ENCODE results near the gene DDX41.
"Not testable (repeated sequence)": the region's sequence is repeated elsewhere in the genome, so short reads cannot be mapped to it uniquely, and the experiment has no call there.

The DDX41 gene

DNA sequence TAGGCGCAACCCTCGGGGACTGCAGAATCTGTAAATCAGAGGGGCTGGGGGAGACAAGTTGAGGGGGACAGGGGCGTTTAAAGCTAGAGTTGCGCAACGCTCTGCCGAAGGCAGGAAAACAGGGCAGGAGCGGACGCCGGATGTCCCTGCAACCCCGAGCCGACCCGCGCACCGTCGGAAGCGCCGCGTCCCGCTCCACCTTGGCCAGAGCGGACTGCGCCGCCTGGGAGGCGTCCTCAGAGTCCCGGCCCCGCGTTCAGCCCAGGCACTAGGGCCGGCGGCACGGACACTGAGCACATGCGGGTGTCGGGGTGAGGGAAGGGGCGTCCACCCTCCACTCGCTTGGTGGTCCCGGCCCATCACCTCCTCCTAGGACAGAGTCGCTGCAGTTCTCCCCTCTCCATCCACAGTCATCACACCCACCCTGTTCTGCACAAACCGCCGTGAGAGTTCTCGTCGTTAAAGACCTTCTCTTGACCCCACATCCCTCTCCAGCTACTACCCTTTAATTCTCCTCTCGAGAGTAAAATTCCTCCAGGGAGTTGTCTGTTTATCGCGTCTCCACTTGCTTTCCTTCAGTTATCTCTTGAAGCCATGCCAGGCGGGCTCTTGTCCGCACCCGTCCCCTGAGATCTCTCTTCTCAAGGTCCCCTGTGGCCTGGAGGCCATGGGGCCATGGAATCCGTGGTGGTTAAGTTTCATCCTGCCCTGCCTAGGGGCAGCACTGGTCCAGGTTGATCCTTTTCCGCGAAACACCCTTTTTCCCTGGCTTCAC, 18.6 kb downstream of the DDX41 start:
- DNase-seq (ENCODE audit: low spot score), result no peak

GRCh38 chr5:177497292-177498012, 19.3 kb downstream of the DDX41 start, which contains the start of gene PDLIM7:
PDLIM7 (minus strand) TSS chr5:177497604; CDS start chr5:177496512, 1,092 bp downstream.
- DNase-seq (ENCODE audit: low spot score), result peak; percentile 94

GRCh38 chr5:177496727-177497291, 20.0 kb downstream of the DDX41 start:
- DNase-seq (ENCODE audit: low spot score), result no peak

GRCh38 chr5:177496070-177496726, 20.6 kb downstream of the DDX41 start:
- no peak for DNase-seq (ENCODE audit: low spot score)

DNA sequence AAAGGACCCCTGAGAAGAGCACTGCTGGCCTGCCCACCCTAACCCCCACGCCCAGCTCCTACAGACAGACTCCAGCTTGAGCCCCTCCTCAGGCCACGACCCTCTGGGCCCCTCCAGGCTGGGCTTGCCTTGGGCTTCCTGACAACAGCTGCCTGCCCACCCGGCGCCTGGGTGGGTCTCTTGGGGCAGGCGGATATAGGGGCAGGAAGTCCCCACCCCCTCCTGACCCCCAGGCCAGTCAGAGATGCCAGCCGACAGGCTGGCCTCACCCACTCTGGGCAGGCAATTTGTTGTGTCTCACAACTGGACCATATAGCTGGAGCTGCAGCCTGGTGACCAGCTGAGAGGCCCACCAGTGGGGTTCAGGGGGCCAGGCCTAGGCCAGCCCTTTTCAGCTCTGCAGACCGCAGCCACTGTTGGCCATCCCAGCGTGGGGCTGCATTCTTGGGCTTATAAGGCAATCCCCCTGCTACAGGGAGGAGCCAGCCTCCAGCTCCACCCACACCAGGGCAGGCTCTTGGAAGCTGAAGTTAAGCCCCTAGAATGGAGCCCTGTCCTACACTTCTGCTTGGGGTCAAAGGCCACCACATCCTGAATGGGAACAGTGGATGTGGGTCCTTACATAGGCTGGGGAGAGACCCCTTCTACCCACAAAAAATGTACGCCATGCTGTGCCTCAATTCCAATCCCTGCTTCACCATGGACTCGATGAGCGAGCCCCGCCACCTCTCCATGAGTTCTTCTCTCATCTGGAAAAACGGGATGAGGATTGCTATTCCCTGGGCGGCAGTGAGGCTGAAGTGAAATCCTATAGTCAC, 21.3 kb downstream of the DDX41 start:
- no peak for DNase-seq (ENCODE audit: low spot score)

DNA sequence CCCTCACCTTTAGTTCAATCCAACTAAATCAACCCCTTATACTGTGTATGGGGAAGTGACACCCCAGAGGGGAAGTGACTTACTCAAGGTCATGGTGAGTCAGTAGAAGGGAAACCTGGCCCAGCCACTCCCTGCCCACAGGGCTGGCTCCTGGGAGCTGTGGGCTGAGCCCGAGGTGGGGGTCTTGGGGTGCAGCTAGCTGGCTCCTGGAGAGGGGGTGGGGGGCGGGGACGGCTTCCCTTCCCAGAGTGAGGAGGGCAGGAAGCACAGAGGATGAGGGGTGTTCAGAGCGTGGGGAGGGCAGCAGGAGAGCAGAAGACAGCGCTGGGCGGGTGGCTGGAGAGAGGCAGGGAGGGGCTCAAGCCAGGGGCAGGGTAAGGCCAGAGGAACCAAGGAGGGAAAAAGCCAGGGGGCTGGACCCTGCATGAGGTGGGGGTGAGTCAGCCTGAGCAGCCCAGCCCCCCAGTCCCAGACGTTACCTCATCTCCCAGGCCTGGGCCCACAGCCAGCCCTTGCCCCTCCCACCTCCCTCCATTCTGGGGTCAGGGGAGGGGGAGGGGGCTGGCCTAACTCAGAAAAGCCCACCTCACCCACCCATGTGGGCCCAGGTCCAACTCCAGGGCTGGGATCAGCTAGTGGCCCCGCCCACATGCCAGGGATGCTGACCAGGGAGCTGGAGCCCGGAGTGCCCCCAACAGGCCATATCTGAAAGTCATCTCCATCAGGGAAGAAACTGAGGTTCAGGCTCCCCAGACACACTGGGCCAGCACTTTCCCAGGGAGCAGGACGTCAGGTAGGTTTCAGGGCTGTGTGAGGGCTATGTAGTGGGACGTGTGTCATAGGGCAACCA, 22.2 kb downstream of the DDX41 start:
- DNase-seq (ENCODE audit: low spot score), result peak; percentile 51

- no peak for DNase-seq (ENCODE audit: low spot score)
These were observed 22.9 kb downstream of the DDX41 start for GRCh38 chr5:177493795-177494345.

GRCh38 chr5:177492841-177493240, 23.9 kb downstream of the DDX41 start:
- no peak for DNase-seq (ENCODE audit: low spot score)

- no peak for DNase-seq (ENCODE audit: low spot score)
These were observed 24.6 kb downstream of the DDX41 start for GRCh38 chr5:177491983-177492746.

DNA sequence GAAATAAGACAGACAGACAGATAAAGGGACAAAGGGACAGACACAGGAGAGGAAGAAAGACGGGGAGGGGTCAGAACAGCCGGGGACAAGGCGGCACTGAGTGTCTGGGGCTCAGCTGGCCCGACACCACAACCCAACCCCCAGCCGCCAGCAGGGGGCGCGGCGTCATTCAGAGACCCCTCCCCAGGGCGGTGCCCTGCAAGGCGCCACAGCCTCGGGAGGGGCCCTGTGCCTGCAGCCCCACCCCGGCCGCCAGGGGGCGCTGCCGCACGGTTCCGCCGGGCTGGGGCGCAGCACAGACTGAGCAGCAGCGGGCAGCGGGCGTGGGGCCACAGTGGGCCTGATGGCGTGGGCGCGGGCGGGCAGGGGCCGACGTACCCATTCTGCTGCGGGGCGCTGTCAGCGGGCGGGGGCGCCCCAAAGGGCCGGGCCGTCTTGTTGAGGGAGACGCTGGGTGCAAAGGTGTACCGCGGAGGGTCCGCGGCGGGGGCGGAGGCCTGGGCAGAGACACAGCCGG, 25.3 kb downstream of the DDX41 start:
- no peak for DNase-seq (ENCODE audit: low spot score)

GRCh38 chr5:177490992-177491391, 25.8 kb downstream of the DDX41 start:
- DNase-seq (ENCODE audit: low spot score), result no peak

DNA sequence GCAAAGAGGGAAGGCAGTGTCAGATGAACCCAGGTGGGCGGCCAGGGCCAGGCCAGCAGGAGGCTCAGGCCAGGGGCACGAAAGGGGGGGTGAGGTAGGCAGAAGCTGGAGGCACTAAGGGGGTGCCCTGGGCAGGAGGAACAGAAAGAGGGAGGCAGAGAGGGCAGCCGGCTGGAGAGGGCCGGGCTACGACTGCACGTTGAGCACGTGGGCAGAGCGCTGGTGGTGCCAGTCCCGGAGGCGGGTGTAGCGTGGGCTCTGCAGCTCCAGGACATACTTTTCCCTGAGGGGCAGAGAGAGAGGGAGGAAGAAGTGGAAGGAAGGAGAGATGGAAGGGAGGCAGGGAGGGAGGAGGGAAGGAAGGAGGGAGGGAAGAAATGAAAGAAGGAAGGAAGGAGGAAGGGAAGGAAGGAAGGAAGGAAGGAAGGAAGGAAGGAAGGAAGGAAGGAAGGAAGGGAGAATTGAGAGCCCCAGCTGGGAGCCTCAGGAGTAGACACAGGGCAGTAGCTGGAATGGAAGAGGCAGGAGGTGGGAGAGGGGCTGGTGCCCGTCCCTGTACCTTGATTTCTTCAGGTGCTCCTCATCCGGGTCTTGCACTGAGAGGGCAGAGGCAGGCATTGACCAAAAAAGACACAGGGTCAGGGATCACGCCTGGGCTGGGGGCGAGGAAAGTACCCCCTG, 26.3 kb downstream of the DDX41 start:
- DNase-seq (ENCODE audit: low spot score), result no peak

GRCh38 chr5:177489119-177489716, 27.5 kb downstream of the DDX41 start:
- no peak for DNase-seq (ENCODE audit: low spot score)

- DNase-seq (ENCODE audit: low spot score), result no peak
These were observed 28.8 kb downstream of the DDX41 start for GRCh38 chr5:177487975-177488374.

GRCh38 chr5:177487144-177487543, 29.6 kb downstream of the DDX41 start:
- DNase-seq (ENCODE audit: low spot score), result no peak

GRCh38 chr5:177486256-177486655, 30.5 kb downstream of the DDX41 start:
- DNase-seq (ENCODE audit: low spot score), result no peak

DNA sequence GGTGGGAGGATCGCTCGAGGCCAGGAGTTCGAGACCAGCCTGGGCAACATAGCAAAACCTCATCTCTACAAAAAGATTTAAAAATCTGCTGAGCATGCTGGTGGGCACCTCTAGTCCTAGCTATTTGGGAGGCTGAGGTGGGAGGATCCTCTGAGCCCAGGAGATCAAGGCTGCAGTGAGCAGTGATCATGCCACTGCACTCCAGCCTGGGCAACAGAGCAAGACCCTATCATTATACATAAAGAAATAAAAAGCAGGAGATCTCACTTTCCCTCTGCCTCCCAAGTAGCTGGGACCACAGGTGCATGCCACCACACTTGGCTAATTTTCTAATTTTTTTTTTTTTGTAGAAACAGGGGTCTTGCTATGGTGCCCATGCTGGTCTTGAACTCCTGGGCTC, 31.0 kb downstream of the DDX41 start:
- not testable (repeated sequence) for DNase-seq (ENCODE audit: low spot score)

DNA sequence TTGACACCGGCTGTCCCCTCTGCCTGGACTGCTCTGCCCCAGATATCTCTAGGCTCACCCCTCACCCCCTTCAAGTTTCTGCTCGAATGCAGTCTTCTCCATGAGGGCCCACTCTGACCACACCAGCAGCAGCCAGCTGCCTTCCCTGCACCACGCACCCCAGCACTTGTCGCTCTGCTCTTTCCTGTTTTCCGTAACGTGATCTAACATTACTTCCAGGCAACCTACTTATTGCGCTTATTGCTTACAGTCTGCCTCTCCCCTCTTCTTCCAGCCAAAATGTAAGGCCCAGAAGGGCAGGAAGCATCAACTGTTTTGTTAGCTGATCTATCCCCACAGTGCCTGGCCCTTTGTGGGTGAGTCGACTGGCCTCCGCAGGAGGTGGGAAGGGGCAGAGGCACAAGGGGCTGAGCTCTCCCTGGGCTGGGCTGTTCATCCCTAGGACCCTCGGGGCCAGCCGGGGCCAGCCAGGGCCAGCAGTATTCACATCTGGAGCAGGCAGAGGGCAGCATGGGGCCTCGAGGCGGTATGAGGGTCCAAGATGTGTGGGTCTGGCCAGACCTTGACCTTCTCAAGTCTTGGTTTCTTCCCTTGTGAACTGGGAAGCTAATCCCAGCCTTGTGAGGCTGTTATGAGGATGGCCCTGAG, 31.7 kb downstream of the DDX41 start:
- no peak for DNase-seq (ENCODE audit: low spot score)

Measured in CD4-positive, alpha-beta T cell treated with Interleukin-2 at 100 ng/mL for 4 hours (primary cell).